H9 (cell line): ENCODE results near the gene APC. TPM values are rescaled to one million over a fixed set of nuclear protein-coding genes. Genes with fewer than 3 reads are reported as not detected.

Experiments used
- DNase-seq: peaks from one replicate; pipeline ENCODE4 v3.0.0-alpha.2; 2017
- H2AFZ ChIP-seq: one replicate; pipeline ENCODE4 v1.6.1; 2013; ENCODE audit warnings: mild to moderate bottlenecking, low read length, control low read depth, moderate library complexity
- H2AK5ac ChIP-seq: 2 replicates; pipeline ENCODE4 v1.6.1; 2013; ENCODE audit warnings: low read length, control low read depth, mixed read lengths; ENCODE audit not compliant: insufficient read length
- H2BK120ac ChIP-seq: one replicate; pipeline ENCODE4 v1.6.1; 2013; ENCODE audit warnings: low read depth, mild to moderate bottlenecking, low read length, control low read depth, inconsistent platforms; ENCODE audit not compliant: poor library complexity, severe bottlenecking
- H2BK12ac ChIP-seq: 2 replicates; pipeline ENCODE4 v1.6.1; 2013; ENCODE audit warnings: low read length, control low read depth, mixed read lengths, low read depth; ENCODE audit not compliant: insufficient read length
- H2BK15ac ChIP-seq: 2 replicates; pipeline ENCODE4 v1.6.1; 2013; ENCODE audit warnings: low read depth, low read length, control low read depth
- H2BK20ac ChIP-seq: one replicate; pipeline ENCODE4 v1.6.1; 2013; ENCODE audit warnings: low read depth, mild to moderate bottlenecking, low read length, control low read depth, inconsistent platforms; ENCODE audit not compliant: poor library complexity, severe bottlenecking
- H2BK5ac ChIP-seq: 2 replicates; pipeline ENCODE4 v1.6.1; 2013; ENCODE audit warnings: low read length, control low read depth, mixed read lengths; ENCODE audit not compliant: insufficient read length
- H3K14ac ChIP-seq: 2 replicates; pipeline ENCODE4 v1.6.1; 2013; ENCODE audit warnings: low read length, control low read depth; ENCODE audit not compliant: insufficient read depth
- H3K18ac ChIP-seq: 2 replicates; pipeline ENCODE4 v1.6.1; 2013; ENCODE audit warnings: low read depth, mild to moderate bottlenecking, mixed read lengths, low read length, control low read depth; ENCODE audit not compliant: insufficient read length
- H3K23ac ChIP-seq: 2 replicates; pipeline ENCODE4 v1.6.1; 2013; ENCODE audit warnings: low read length, control low read depth, mixed read lengths, low read depth; ENCODE audit not compliant: insufficient read length
- H3K23me2 ChIP-seq: 2 replicates; pipeline ENCODE4 v1.6.1; 2013; ENCODE audit warnings: low read depth, mild to moderate bottlenecking, mixed read lengths, low read length, control low read depth; ENCODE audit not compliant: insufficient read length, poor library complexity, severe bottlenecking
- H3K27ac ChIP-seq: 2 replicates; pipeline ENCODE4 v1.5.1; 2013; ENCODE audit warnings: low read length, control low read depth, mixed read lengths, low read depth; ENCODE audit not compliant: insufficient read length
- H3K27me3 ChIP-seq: 2 replicates; pipeline ENCODE4 v1.6.1; 2013; ENCODE audit warnings: low read length, control low read depth, inconsistent platforms; ENCODE audit not compliant: insufficient read depth
- H3K4ac ChIP-seq: 2 replicates; pipeline ENCODE4 v1.6.1; 2013; ENCODE audit warnings: low read depth, mild to moderate bottlenecking, control low read depth, inconsistent platforms, low read length, moderate library complexity
- H3K4me1 ChIP-seq: 2 replicates; pipeline ENCODE4 v1.6.1; 2013; ENCODE audit warnings: low read length, control low read depth, inconsistent platforms; ENCODE audit not compliant: insufficient read depth
- H3K4me2 ChIP-seq: 2 replicates; pipeline ENCODE4 v1.6.1; 2013; ENCODE audit warnings: low read length, control low read depth, mixed read lengths; ENCODE audit not compliant: insufficient read length, insufficient read depth
- H3K56ac ChIP-seq: 2 replicates; pipeline ENCODE4 v1.6.1; 2013; ENCODE audit warnings: low read depth, mild to moderate bottlenecking, mixed read lengths, low read length, control low read depth; ENCODE audit not compliant: insufficient read length
- H3K79me1 ChIP-seq: 2 replicates; pipeline ENCODE4 v1.6.1; 2013; ENCODE audit warnings: low read depth, mild to moderate bottlenecking, moderate library complexity, low read length, control low read depth, inconsistent platforms; ENCODE audit not compliant: insufficient read depth, poor library complexity, severe bottlenecking
- H3K79me2 ChIP-seq: 2 replicates; pipeline ENCODE4 v1.6.1; 2013; ENCODE audit warnings: low read length, control low read depth, inconsistent platforms; ENCODE audit not compliant: insufficient read depth
- H3K9ac ChIP-seq: 2 replicates; pipeline ENCODE4 v1.6.1; 2013; ENCODE audit warnings: low read length, control low read depth, mixed read lengths; ENCODE audit not compliant: insufficient read length; ENCODE audit errors: extremely low read depth
- H3K9me3 ChIP-seq: one replicate; pipeline ENCODE4 v1.6.1; 2013; ENCODE audit warnings: low read depth, low read length, inconsistent platforms; ENCODE audit not compliant: control insufficient read depth
- H3T11ph ChIP-seq: one replicate; pipeline ENCODE4 v1.6.1; 2013; ENCODE audit warnings: mild to moderate bottlenecking, low read length, control low read depth, inconsistent platforms
- H4K20me1 ChIP-seq: one replicate; pipeline ENCODE4 v1.6.1; 2013; ENCODE audit not compliant: control insufficient read depth, insufficient read length, insufficient read depth
- H4K5ac ChIP-seq: 2 replicates; pipeline ENCODE4 v1.6.1; 2013; ENCODE audit warnings: low read depth, mild to moderate bottlenecking, mixed read lengths, low read length, control low read depth; ENCODE audit not compliant: insufficient read length
- H4K8ac ChIP-seq: replicated peaks from 2 replicates; pipeline ENCODE4 v1.6.1; 2013; ENCODE audit warnings: low read length, control low read depth, mixed read lengths, low read depth; ENCODE audit not compliant: insufficient read length
- H4K91ac ChIP-seq: 2 replicates; pipeline ENCODE4 v1.6.1; 2013; ENCODE audit warnings: low read depth, mild to moderate bottlenecking, moderate library complexity, mixed read lengths, low read length, control low read depth; ENCODE audit not compliant: insufficient read length
- H3K27ac Mint-ChIP-seq, 3 experiments: 2 replicates in 2 of 3; 3 replicates in 1 of 3; pipeline ENCODE4 v1.8.0; 2020 to 2021; ENCODE audit warnings: mixed read lengths in 3 of 3, mild to moderate bottlenecking in 1 of 3, moderate library complexity in 1 of 3
- H3K27me3 Mint-ChIP-seq: 2 replicates; pipeline ENCODE4 v1.8.0; 2021; ENCODE audit warnings: low read depth, mild to moderate bottlenecking, moderate library complexity, mixed read lengths
- H3K36me3 Mint-ChIP-seq, 3 experiments: 2 replicates in 2 of 3; 3 replicates in 1 of 3; pipeline ENCODE4 v1.8.0; 2020 to 2021; ENCODE audit warnings: low read depth in 3 of 3, mixed read lengths in 3 of 3; ENCODE audit not compliant: insufficient read depth in 1 of 3
- H3K4me1 Mint-ChIP-seq, 2 experiments: 2 replicates each; pipeline ENCODE4 v1.8.0; 2020; ENCODE audit warnings: mixed read lengths in 2 of 2
- H3K4me3 Mint-ChIP-seq, 2 experiments: 2 replicates in 1 of 2; 3 replicates in 1 of 2; pipeline ENCODE4 v1.8.0; 2020 to 2021; ENCODE audit warnings: mild to moderate bottlenecking in 2 of 2, mixed read lengths in 2 of 2, moderate library complexity in 1 of 2
- H3K9me3 Mint-ChIP-seq, 2 experiments: 2 replicates in 1 of 2; 3 replicates in 1 of 2; pipeline ENCODE4 v1.8.0; 2020; ENCODE audit warnings: mild to moderate bottlenecking in 2 of 2, mixed read lengths in 2 of 2, moderate library complexity in 1 of 2
- CTCF ChIP-seq: fragments of 200-600 bp; sonication (generic); conservative IDR thresholded peaks from 3 replicates; pipeline ENCODE4 v1.8.0; 2021; ENCODE audit warnings: antibody characterized with exemption, mild to moderate bottlenecking
- WGBS: extraction: QIAGEN DNeasy Blood & Tissue Kit; methylation state at CpG from one replicate; pipeline ENCODE4 v1.1.7; 2013; ENCODE audit warnings: missing lambda C conversion rate, low lambda C conversion rate, mixed read lengths; ENCODE audit not compliant: insufficient read length; ENCODE audit errors: extremely low coverage; 5-methylcytosine and 5-hydroxymethylcytosine counted together
- total RNA-seq: library from RNA; stranded (reverse); gene quantifications from 2 replicates; pipeline ENCODE4 v1.2.1, GENCODE V29; 2021

Gene APC
- total RNA-seq, 1 experiment from 2014 or later = 29.3 TPM

DNA sequence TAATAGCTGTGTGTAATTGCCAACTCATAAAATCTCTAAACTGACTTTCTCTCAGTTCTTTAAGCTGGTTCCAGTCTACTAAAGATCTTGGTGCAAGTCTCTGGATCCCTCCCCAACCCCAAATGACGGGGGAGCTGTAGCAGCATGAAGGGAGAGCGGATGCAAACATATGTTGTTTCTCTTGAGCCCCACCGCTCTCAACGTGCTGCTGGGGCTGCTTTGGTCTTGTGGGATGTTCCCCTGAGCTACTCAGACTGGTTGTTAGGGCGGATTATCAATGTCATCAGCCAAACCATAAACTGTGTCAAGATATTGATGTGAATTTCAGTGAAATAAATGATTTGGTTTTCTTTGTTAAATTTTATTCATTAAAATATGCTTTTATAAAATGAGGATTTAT, 40.9 kb upstream of the APC start:
- no peak overlapping the region for H3K27ac Mint-ChIP-seq
- DNase-seq = no peak
- no peaks in the 10 kb centered on the region for H4K20me1 ChIP-seq

More for the DNA sequence above, 40.9 kb upstream of the APC start:
- Mint-ChIP-seq H3K27me3 (no peaks in the 10 kb centered on the region), H3K9me3 (no peaks in the 10 kb centered on the region; a peak in 1 of 5 replicates), H3K4me1 (0 out of 4 replicates have a peak, but pooled peaks cover 0 to 2% of the 10 kb centered on the region in 2 experiments), H3K36me3 (no peaks in the 10 kb centered on the region), H3K4me3 (no peak overlapping the region)
- no peak overlapping the region for H3K18ac ChIP-seq
- H4K5ac ChIP-seq = no peak overlapping the region
- H3K4ac ChIP-seq = no peak overlapping the region
- H3T11ph ChIP-seq = no peak overlapping the region
- WGBS = no CpG with 5 or more reads among the region's 5 CpGs
- H3K14ac ChIP-seq = no peak overlapping the region
- H3K23ac ChIP-seq = no peak overlapping the region
- TF ChIP-seq CTCF = no peak
- no peak overlapping the region for H4K8ac ChIP-seq
- no peaks in the 10 kb centered on the region for H3K79me2 ChIP-seq
- H3K79me1 ChIP-seq = no peaks in the 10 kb centered on the region
- H3K4me2 ChIP-seq = no peak overlapping the region
- no peak overlapping the region for H2BK12ac ChIP-seq
- H3K27me3 ChIP-seq = no peaks in the 10 kb centered on the region
- no peaks in the 10 kb centered on the region for H3K23me2 ChIP-seq
- H3K9me3 ChIP-seq = no peaks in the 10 kb centered on the region
- H2BK120ac ChIP-seq = no peak overlapping the region
- H3K27ac ChIP-seq = no peak overlapping the region
- no peak overlapping the region for H4K91ac ChIP-seq
- no peak overlapping the region for H2AFZ ChIP-seq
- no peak overlapping the region for H2BK15ac ChIP-seq
- no peak overlapping the region for H2BK20ac ChIP-seq
- H2BK5ac ChIP-seq = no peak overlapping the region
- H2AK5ac ChIP-seq = no peak overlapping the region
- no peaks in the 10 kb centered on the region for H3K4me1 ChIP-seq
- no peak overlapping the region for H3K56ac ChIP-seq
- H3K9ac ChIP-seq = no peak overlapping the region
